HG03442 (cell line): Measurements from ENCODE around the gene UGT1A8.

Experiments used
- ATAC-seq: cut with Tn5 transposase; IDR thresholded peaks from one replicate; pipeline ENCODE4 v1.9.1; 2021; ENCODE audit warnings: mild to moderate bottlenecking, moderate library complexity; ENCODE audit not compliant: unreplicated experiment

UGT1A8 gene

DNA sequence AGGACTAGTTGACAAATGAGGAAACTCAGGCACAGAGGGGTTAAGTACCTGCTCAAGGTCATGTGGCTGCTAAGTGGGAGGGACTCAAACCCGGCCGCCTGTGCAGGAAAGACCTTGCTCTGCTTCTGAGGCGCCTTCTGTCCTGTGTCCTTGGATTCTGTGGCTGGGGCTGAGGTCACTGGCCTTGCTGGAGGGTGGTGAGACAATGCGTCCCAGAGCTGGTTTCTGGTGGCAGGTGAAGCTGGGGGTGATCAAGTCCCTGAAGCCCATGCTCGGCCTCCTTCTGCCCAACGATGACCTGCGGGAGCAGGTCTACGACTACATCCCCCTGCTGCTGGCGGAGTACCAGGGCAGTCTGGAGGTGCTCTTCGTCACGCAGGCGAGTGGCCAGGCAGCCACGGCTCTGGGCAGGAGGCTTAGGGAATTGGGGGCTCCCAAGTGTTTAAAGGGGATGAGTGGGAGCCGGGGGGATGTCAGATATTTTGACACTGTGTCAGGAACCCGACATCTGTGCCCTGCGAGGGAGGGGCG, 176.8 kb downstream of the UGT1A8 start:
- ATAC-seq: no peak

DNA sequence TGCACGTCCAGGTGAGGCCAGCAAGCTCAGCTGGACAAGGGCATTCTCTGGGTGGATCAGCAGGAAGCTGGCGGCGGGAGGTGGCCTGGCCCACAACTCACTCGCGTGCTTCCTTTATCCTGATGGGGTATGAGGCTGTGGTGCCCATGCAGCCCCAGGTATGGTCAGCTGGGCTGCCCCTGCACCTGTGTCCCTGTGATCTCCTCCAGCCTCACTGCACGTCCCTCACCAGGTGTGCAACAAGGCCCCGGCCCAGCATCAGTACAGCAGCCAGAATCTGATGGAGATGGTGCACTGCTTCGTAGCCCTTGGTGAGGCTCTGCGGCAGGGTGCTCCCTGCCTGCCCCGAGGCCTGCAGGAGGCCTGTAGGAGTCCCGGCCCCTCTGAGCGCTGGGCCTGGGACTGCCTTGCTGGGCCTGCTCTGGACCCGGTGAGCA, 178.3 kb downstream of the UGT1A8 start:
- ATAC-seq: no peak

DNA sequence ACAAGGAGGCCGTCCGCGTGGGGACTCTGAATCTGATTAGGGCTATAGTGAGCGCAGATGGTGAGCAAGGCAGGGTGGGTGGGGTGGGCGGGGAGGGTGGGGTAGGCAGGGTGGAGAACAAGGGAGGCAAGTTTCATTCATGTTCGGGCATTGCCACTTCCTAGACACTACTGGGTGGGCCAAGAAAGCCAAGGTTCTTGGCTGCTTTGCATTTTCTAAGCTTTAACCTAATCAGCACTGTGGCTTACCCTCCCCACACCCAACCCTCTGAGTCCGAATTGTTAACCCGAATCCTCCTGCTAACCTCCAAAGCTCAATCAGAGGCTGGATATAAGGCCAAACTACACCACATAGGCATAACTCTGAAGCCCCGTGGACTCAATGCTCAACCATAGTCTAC, 178.8 kb downstream of the UGT1A8 start:
- ATAC-seq: no peak

DNA sequence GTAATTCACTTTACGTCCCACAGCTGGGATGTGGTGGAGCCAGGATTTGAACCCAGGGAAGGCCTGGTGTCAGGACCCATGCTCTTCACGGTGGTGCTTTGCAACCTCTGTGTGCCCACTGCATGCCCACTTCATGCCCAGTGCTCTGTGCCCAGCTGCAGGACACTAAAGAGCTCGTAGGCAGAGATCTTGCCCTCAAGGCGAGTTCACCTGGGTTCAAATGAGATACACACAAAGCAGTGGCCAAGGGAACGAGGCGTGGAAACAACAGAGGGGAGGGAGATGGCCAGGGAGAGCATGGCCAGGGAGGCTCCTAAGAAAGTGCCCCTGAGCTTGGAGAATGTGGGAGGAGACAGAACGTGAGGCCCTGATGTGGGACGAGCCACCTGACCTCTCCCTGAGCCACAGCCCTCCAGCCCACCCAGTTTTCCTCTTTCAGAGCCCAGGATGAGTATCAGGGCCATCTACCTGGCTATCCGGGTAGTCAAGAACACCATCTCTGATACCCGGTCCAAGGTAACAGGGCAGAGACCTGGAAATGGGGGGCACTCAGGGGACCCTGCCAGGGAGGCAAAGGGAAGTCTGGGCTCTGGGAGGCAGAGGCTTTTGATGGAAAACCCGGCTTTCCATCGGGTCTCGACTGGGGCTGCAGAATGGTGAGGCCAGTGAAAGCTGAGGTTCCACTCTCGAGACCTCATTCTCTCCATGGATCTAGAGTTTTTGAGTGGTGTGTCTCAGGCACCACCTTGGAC, 181.1 kb downstream of the UGT1A8 start:
- ATAC-seq: no peak

DNA sequence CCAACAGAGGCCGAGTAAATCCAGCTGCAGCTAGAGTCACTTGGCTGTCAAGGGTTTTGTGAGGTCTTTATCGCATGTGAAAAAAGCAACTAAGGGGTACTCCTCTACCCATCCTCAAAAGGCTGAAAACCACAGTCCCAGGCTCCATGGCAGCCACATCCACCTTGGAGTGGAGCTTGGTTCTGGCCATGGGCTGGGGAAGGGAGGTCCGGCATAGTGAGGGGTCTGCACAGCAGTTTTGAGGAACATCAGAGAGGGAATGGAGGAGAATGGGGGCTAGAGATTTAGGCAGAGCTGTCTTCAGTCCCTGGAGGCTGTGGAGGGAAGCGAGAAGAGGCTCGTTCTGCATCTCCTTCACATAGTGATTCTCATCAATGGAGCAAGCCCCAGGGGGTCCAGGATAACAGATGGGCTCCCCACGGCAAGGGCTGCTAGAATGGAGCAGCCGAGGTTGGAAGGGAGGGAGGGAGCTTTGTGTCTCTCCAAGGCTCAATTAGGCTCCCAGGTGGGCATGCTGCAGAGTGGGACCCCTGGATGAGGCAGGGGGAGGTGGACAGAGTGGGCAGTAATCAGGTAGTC, 181.7 kb downstream of the UGT1A8 start:
- ATAC-seq: no peak

DNA sequence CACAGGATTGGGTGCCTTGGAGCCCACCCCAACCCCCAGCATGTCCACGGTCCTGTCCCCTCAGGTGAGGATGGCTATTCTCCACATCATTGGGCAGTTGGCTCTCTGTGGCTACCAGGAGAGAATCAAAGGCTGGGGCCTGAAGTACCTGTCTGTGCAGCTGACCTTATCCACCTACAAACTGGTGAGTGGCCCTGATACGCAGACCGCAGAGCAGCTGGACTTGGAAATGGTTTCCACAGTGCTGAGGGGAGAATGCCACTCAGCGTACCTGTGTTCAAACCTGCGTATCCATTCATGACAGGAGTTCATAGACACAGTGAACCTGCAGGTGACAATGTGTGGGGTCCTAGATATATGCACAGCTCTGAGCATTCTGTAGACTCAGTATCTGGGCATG, 182.3 kb downstream of the UGT1A8 start:
- no peak for ATAC-seq

DNA sequence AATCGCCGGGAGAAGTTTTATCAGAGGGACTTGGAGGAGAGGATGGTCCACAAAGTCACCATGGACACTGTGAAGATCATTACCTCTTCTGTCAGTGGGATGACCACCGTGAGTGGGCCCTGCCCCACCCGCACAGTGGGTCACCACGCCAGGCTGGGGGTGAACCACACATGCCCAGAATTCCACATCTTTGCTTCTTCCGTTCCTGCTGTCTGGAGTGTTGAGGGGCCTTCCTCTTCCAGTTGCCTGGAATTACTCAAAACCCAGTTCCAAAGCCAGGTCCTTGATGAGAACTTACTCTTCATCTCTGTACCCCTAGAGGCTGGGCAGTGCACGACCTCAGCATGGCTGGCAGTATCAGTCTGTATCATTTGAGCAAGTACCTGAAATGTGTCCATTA, 182.8 kb downstream of the UGT1A8 start:
- ATAC-seq: no peak

DNA sequence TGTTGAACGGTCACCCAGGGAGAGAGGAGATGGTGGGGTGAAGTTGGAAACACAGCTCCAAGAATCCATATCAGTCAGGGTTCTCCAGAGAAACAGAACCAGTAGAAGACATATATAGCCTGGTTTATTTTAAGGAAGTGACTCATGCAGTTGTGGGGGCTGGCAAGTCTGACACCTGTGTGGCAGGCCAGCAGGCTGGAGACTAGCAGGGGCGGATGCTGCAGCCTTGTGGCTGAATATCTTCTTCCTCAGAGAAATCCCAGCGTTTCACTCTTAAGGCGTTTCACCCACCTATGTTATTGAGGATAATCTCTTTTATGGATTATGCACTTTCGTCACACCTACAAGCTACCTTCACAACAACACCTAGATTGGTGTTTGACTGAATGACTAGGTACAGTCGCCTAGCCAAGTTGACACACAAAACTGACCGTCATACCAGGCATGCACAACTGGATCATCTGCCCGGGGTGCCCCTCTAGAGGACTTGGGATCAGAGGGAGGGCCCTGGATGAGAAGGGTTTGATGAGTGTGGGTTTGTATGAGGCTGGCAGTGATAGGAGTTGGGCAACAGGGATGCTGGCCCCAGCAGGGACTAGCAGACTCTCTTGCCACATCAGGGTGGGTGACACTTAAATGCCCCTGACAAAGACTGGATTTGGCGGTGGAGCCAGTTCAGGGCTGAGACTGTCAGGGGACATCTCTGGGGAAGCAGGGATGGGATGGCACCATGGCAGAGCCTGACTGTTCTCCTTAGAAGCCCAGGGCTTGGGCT, 184.1 kb downstream of the UGT1A8 start:
- peak; percentile 53 for ATAC-seq

DNA sequence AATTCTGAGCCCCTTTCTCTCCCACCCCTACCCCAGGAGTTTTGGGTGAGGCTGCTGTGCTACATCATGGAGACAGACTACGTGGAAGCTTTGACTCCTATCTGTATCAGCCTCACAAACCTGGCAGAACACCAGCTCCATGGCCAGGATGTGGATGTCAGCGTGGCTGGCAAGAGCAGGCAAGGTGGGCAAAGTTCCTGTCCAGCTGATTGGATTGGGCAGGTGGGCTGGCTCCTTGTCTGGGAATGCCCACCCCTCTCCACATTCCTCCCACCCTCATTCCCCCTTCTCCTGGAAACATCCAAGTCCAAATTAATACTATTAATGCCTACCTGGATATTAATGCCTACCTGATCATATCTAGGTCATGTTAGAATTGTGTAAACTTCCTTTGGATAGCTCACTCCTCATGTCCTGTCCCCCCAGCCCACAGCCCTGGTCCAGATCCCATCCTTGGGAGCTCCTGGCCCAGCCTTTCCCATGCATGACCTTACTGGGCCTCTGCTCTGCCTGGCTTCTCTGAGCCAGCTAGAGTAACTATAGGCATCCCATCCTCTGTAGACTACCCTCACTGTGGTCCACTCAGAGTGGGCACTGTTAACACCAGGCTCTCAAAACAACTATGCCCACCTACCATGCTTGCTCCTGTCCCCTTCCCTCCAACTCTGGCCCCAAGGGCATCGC, 184.8 kb downstream of the UGT1A8 start:
- ATAC-seq: no peak

DNA sequence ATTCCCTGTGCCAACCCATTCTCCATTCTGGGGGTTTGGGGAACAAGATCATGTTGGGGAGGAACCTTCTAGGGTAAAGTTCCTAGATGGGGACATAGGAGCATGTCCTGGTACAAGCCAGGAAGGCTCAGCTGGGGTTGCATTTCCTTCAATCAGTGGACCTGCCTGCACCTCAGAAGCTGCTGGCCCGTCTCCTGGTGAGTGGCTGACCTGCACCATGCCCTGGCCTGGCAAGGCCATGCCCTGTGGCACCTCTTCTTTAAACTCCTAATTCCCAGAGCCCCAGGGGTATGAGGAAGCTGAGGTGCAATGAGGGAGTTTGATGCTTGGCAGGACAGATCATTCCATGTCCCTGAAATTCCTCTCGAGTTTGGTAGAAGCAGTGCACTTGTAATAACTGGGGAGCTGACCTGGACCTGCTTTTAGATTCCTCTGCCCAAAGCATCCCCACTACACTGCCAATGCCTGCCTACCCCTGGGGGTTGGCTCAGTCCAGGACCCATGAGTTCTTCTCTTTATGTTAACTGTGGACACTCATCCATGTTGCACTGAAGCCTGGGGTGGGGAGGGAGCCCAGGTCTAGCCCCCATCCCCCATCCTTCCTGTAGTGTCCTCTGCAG, 186.0 kb downstream of the UGT1A8 start:
- ATAC-seq: no peak

DNA sequence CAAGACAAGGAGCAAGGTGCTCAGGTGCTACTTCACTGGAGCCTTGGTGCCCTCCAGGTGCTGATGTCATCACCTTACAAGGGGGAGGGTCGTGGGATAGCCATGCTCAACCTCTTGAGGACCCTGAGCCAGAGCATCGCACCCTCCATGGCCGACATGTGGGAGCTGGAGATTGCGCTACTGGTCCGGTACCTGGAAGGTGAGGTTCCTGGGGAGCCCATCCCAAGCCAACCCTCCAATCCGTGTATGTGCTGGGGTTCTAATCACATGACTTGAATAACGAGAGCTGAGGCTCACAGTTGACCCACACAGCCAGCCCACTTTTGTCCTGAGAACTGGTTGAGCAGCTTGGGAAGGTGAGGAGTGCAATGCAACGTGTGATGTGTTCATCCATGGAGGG, 186.6 kb downstream of the UGT1A8 start:
- no peak for ATAC-seq

DNA sequence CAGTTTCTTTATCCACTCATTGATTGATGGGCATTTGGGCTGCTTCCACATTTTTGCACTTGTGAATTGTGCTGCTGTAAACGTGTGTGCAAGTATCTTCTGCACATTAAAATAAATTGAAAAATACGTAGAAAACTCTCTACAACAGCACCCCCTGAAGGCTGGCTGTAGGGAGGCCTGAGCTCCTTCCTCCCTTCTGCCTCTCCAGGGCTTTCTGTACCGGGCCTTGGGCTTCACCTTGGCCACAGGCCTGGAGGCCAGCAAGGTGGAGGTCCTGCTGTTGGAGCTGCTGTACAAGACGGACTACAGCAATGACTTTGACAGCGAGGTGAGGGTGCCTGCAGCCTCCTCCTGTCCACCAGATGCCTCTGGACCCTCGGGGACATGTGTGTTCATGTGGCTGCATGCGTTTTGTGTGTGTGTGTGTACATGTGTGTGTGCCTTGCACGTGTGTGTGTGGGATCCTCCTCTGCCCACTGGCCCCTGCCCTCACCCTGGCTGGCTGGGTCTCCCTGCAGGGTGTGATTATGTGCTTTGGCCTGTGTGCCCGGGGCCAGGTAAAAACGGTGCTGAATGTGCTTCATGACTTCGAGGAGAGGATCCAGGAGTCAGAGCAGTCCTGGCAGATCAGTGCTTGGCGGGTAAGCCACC, 189.9 kb downstream of the UGT1A8 start:
- ATAC-seq: no peak

DNA sequence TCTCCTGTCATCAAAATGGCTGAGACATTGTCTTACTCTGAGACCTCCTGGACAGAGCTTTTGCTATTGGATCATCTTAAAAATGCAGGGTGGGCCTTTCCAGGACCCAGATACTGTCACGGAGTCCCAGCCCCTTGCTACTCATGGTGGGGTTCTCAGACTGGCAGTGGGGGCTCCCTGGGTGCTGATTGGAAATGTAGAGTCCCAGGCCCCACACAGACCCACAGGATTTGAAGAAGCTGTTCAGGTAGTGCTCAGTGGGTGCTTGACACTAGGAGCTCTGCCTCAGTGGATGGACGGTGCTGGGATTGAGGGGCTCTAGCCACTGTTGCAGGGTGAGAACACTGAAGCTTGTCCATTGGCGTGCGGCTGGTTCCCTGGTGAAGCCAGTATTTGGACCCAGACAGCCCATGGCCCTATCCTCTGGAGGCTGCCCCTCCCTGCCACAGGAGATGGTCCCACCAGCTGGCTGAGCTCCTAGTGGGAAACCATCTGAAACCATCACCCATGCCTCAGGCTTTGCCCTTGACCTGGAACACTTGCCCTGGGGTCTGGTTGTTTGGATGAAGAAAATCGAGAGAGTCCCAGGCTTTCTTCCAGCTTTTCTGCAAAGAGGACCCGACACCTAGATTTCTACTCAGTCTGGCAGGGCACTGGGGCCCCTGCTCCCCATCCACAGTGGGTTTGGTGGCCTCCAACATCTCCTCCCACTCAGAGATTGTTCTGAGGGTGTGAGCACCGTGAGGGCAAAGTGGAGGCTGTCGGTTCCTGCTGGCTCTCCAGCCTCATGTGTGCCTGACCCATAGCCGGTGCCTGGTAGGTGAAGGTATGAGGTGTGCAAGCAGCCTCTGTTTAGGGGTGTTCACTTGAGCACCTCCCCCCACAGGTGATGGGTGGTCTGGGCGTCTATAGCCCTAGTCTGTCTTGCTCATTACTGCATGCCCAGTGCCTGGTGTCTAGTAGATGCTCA, 190.8 kb downstream of the UGT1A8 start:
- no peak for ATAC-seq

DNA sequence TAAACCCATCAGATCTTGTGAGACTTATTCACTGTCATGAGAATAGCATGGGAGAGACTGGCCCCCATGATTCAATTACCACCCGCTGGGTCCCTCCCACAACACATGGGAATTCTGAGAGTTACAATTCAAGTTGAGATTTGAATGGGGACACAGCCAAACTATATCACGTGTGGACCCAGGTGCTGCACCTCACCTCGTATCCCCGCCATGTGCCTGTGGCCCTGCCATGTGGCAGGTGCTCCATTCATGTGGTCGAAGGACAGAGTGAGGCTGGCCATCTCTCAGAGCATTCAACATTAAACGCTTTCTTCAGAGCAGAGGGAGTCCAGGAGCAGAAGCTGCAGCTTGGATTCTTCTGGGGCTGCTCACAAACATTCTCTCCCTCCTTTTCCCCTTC, 193.0 kb downstream of the UGT1A8 start:
- no peak for ATAC-seq

DNA sequence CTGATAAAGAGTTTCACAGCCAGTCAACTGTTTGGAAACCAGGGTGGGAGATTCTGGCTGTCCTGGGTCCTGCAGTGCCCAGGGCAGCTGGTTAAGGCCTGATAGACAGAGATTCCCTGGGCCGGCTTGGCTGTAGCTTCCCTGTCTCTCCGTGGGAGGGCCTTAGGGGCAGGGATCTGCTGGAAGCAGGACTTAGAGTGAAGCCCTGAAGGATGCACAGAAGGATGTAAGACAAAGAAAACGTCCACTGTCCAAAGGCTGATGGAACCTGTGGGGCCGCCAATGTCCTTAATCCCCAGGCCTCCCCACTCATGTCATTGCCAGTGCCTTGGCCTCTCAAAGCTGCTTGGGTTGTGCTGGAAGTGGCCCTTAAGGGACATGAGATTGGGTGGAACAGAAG, 193.7 kb downstream of the UGT1A8 start:
- ATAC-seq: no peak

DNA sequence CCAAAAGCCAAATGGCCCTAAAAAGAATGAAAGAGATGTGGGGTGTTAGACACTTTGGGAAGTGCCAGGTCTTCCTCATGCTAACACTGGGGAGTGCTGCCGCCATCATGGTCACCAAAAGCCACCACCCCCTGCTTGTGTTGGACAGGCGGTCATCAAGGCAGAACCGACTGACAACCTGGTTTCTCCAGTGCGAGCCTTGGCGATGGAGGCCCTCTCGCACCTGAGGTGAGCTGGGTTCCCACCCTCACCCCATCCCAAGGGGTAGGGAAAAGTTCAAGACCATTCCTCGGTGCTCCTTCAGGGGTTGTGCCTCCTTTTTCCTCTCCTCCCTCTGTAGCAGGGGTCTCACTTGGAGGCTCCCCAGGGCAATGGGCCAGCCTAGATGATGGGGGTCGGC, 194.3 kb downstream of the UGT1A8 start:
- no peak for ATAC-seq

DNA sequence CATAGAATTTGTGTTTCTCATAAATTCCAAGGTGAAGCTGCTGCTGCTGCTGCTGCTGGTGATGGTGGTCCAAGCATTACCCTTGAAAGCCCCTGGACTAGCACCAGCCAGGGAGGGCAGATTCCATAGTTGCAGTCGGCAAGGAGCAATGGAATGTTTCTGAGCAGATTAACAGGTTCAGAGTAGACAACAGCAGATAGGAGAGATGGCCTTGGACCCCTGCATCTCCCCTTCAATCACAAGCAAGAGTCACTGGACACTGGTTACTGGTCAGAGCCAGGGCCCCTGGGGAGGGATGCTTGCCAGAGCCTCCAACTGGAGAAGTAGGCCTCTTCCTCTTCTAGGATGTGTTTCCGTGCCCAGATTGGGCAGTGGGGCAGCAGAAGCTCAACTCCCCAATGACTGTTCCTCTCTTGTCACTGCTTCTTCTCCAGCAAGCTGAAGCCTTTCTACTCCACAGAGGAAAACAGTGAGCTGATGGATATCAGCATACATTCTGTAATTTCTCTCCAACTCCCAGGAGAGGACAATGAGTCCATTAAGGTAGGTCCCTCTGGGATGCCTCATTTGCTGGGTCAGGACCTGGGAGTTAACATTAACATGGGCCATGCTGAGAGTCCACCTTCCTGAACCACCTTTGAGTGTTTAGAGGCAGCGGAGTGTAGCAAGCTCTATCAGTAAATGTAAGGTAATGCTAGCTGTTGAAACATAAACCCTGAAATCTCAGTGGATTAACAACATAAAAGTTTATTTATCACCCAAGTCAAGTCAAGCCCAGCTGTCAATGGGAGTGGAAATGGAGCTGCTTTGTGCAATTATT, 196.0 kb downstream of the UGT1A8 start:
- no peak for ATAC-seq
